HG02973 (cell line): ENCODE measurements around the gene ELOVL3.
"Not testable (repeated sequence)": the region's sequence is repeated elsewhere in the genome, so short reads cannot be mapped to it uniquely, and the experiment has no call there.

Experiments
- ATAC-seq: cut with Tn5 transposase; IDR thresholded peaks from one replicate; pipeline ENCODE4 v1.9.1; 2021; ENCODE audit warnings: moderate library complexity; ENCODE audit not compliant: unreplicated experiment

Gene ELOVL3, protein sequence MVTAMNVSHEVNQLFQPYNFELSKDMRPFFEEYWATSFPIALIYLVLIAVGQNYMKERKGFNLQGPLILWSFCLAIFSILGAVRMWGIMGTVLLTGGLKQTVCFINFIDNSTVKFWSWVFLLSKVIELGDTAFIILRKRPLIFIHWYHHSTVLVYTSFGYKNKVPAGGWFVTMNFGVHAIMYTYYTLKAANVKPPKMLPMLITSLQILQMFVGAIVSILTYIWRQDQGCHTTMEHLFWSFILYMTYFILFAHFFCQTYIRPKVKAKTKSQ

DNA sequence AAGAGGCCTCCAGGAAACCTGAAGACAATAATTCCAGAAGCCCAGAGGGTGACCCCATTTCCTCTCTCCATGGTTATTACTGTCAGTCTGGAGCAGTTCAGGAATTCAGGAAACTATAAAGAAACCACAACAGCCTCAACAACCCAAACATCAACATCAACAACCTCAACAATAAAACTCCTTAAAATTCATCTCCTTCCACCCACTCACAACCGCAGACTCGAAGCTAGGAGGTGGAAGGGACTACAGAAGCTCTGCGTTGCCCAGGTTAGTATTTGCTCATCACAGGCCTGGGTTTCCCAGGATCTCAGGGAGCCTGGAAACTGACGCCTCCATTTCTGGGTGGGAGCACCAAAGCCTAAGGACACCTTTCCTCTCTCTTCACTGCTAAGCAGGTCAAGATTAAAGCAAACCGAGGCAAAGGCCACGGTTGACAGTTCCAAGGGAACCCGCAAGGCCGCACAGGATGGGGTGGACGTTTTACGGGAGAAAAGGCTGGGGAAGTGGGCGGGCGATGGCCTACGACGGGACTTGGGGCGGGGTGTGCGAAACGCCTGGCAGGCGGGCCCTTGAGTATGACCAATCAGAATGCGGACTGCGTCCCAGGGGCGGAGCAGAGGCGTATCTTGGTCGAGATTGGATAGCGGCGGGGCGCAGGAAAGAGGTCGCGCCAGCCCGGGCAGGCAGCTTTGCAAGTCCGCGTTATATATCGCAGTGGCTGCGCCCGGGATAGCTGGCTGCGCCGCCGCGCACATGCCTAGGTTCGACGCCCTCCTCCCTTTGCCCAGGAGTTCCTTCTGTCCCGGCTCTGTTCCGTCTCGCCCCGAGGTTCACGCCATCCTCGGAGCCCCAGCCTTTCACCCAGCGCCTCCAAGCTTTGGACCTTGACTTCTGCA is at the start of gene ELOVL3:
TSS of gene ELOVL3 (plus strand) at position 654 of the 896 bp plus-strand sequence. CDS start 250 bp downstream, outside the sequence.
- ATAC-seq = peak; percentile 85

DNA sequence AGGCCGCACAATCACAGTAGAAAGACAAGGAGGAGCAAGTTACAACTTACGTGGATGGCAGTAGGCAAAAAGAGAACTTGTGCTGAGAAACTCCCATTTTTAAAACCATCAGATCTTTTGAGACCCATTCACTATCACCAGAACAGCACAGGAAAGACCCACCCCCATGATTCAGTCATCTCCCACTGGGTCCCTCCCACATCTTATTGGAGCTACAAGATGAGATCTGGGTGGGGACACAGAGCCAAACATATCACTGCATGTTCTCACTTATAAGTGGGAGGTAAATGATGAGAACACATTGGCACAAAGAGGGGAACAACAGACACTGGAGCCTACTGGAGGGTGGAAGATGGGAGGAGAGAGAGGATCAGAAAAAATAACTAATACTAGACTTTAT is 41.5 kb upstream of the ELOVL3 start:
- no peak for ATAC-seq

DNA sequence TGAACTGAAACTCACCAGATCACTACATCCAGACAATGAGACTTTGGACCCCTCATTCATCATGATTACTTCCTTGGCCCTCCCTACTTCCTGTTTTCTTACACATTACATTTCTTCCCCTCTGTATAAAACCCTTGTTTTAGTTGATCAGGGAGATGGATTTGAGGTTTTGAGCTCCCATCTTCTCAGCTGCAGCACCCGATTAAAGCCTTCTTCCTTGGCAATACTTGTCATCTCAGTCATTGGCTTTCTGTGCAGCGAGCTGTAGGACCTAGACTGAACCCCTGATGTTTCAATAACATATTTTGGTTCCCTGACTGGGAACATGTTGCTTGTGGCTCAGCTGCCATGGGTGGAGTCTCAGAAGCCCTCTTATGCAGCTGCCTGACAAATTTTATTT is 40.8 kb upstream of the ELOVL3 start:
- no peak for ATAC-seq

DNA sequence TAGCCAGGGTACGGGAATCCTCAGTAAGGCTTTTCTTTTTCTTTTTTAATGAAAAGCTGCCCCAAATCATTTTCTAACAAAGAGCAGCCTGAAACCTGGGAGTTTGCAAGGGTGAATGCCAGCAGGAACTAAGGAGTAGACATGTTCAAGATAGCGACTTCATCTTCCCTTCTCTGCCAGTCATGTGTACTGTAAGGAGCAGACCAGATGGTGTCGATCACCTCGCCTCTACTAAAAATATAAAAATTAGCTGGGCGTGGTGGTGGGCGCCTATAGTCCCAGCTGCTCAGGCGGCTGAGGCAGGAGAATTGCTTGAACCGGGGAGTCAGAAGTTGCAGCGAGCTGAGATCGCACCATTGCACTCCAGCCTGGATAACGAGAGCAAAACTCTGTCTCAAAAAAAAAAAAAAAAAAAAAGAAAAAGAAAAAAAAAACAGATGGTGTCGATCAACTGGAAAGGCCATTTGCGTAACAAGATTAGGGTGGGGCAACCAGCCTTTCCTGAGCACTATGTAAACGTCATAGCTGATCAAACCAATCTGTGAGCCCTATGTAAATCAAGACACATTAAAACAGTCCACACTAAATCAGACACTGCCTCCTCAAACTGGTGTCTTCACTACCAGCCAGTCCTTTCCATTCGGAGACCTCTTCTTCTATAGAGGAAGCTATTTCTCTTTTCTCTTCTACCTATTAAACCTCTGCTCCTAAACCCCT is 40.1 kb upstream of the ELOVL3 start:
- no peak for ATAC-seq

DNA sequence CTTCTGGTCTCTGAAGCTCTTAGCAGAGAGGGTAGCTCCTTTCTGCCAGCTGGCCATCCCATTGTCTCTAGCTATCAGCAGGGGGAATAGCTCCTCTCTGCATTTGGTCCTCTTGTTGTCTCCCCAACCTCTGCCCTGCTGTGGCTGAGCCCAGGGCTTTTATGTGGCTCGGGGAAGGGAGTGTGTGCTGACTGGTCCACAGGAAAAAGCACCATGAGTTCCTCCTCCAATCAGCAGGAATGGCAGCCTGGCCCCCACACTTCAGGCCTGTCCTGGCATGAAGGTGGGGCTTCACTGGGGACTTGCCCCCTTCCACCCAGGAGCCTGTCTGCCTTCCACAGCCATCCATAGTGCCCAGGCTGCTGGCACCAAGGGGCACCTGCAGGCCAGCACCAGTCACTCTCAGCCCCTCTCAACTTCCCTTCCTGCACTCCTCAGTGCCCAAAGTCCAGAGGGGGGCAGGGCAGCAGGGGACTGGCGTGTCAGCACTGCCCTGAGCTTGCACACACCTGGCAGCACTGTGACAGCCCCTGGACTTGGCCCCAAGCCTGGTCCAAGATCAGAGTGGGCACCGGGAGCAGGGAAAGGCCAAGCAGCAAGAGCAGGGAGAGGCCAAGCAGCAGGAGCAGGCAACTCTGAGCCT is 37.7 kb upstream of the ELOVL3 start:
- no peak for ATAC-seq

DNA sequence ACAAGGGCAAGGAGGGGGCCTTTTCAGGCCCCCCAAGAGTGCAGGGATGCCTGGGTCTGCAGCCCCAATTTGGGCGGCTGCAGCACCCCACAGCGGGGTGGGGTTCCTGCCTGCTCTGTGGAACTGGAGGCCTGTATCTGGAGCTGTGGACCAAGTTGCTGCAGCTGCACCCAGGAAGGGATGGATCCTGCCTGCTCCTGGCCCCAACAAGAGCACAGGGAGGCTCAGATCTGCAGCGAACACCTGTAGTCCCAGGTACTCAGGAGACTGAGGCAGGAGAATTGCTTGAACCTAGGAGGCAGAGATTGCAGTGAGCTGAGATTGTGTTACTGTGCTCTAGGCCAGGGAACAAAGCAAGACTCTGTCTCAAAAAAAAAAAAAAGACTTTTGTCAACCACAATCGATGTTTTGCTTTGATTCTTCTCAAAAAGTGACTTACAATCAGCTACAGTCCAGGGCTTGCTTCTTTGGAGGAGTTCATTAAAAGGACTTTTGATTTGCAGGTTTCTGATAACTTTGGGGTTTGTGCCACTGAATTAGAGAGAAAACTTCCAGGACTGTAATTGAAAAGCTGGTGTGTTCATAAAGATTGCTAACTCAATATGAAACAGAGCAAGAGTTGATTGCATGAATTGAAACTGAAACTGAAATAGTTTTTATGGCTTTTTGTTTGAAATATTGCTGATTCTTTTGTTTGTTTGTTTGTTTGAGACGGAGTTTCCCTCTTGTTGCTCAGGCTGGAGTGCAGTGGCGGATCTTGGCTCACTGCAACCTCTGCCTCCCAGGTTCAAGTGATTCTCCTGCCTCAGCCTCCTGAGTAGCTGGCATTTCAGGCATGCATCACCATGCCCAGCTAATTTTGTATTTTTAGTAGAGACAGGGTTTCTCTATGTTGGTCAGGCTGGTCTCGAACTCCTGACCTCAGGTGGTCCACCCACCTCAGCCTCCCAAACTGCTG is 36.9 kb upstream of the ELOVL3 start:
- ATAC-seq = peak; percentile 53

DNA sequence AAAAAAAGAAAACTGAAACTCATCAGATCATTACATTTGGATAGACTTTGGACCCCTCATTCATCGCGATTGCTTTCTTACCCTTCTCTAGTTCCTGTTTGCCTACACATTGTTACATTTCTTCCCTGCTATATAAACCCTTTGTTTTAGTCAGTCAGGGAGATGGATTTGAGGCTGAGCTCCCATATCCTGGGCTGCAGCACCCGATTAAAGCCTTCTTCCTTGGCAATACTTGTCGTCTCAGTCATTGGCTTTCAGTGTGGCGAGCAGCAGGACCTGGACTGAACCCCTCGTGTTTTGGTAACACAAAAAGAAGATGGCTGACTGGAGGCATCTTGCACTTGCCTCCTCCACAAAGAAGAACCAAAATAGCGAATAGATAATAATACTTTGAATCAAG is 34.1 kb upstream of the ELOVL3 start:
- ATAC-seq = no peak

DNA sequence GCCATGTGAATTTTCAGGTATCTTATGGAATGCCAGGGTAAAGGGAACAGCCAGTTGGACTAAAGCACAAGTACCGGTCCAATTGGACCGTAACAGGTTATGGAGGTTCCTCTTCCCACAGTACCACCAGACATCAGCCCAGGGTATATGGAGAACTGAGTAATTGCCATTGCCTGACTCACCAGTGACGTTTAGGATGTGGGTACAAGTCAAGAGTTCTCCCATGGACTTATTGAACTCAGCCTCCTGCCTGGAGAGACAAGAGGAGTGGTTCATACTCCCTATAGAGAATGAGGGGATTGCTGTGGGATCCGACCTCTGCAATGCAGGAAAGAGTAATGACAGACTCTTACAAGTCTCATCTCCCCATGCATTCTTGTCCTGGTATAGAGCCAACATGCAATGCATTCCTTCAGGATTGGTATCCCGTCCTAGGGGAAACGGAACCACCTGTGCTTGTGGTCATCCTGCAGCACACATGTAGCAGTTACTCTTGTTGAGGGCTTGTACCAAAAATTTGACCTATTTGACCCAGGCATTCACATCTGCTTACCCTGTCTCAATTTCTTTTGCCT is 30.7 kb upstream of the ELOVL3 start:
- no peak for ATAC-seq

DNA sequence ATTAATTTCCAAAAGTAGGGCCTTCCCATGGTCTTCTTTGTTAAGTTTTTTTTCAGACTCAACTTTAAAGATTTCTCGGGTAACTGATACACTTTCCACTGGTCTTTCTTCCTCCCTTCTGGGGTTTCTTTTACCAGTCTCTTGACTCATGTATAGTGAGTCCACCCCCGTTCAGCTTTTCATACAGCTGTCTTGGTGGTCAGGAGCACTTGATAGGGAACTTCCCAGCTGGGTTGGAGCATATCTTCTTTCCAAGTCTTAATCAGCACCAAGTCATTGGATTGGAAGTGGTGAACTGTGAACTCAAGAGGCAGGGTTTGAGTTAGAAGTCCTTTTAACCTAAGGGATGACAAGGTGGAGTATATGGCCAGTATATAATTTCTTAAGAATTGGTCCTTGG is 29.2 kb upstream of the ELOVL3 start:
- no peak for ATAC-seq

DNA sequence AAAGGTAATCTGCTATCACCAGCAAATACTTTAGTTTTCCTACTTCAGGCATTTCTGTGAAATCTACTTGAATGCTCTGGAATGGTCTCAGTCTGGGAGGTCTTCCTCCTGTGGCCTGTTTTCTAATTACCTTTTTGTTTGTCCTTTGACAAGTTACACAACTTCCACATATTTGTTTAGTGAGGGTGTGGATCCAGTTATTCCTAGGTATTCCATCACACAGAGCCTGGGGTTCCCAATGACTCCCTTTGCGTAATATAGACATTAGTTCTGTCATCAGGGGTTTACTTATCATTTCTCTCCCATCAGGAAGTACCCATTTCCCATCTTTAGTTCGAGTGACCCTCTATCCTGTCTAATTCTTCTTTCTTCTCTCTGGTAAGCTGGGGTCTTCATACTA is 28.1 kb upstream of the ELOVL3 start:
- ATAC-seq = no peak

DNA sequence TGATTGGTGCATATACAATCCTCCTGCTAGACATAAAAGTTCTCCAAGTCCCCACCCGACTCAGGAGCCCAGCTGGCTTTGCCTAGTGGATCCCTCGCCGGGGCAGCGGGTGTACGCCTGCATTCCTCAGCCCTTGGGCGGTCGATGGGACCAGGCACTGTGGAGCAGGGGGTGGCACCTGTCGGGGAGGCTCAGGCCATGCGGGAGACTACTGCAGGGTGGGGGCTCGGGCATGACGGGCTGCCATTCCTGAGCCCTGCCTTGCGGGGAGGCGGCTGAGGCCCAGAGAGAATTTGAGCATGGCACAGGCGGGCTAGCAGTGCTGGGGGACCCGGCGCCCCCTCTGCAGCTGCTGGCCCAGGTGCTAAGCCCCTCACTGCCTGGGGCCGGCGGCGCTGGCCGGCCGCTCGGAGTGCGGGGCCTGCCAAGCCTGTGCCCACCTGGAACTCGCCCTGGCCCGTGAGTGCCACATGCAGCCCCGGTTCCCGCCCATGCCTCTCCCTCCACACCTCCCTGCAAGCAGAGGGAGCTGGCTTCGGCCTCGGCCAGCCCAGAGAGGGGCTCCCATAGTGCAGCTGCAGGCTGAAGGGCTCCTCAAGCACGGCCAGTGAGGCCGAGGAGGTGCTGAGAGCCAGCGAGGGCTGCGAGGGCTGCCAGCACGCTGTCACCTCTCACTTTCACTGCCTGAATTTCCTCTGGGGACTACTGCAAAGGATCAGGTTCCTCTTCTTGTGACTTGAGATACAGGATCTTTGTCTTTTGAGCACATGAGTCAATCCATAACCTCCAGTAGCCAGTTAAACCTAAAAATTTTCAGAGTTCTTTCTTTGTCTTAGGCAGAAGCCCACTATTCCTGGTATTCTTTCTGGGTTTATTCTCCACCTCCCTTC is 25.1 kb upstream of the ELOVL3 start:
- no peak for ATAC-seq

DNA sequence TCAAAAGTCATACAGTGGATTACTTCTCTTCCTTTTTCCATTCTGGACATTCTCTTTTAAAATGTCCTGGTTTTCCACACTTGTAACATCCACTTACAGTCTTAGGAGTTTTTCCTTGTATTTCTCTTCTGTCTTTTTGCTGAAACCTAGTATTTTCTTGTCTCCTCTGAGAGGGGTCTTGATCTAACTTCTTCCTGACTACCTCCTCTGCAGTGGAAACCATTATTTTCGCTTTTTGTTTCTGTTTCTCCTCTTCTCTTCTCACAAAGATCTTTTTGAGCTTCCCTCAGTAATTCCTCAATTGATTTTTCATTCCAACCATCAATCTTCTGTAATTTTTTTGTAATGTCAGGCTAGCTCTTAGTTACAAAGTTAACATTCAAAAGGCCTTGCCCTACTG is 23.7 kb upstream of the ELOVL3 start:
- ATAC-seq = no peak

DNA sequence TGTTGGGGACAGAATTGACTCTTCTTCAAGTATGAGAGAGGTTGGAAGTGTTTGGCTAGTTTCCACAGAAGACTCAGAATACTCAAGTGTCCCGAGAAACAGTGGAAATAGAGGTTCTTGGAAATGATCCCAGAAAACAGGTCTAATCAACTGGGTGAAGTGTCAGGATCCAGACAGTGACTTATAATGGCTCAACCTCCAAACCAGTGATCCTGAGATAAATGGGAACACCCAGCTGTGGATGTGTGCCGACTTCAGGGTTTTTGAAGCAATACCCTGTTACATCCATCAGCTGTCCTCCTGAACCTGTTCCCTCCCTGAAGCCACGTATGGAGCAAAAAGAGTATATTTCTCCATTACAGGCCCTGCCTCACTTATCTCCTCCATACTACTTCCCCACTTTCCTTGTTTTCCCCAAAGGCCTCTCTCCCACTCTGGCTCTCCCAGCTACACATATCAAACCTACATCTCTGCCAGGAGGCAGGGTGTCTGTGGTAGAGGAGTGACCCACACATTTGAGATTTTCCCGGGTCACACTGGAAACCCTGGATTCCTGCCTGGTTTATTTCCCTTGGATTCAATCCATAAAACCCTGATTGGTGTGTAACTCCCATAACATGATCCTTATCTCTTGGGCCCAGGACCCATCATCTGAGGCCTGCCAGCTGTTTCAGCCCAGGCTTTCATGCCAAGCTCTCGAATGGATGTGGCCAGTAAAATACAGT is 17.6 kb upstream of the ELOVL3 start:
- ATAC-seq = no peak

DNA sequence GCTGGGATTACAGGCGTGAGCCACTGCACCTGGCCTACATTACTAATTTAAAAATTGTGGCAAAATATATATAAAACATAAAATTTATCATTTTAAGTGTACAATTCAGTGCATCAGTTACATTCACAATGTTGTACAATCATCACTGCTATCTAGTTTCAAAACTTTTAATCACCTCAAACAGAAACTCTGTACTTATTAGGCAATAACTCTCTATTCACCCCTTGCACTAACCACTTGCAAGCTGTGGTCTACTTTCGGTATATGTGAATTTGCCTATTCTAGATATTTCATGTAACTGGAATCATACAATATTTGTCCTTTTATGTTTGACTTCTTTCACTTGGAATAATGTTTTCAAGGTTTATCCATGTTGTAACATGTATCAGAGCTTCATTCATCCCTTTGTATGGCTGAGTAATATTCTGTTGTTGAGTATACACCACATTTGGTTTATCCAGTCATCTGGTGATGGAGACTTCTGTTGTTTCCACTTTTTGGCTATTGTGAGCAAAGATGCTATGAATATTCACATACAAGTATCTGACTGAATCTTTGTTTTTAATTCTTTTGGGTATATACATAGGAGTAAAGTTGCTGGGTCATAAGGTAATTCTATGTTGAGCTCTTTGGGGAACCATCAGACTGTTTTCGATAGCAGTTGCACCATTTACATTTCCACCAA is 14.3 kb upstream of the ELOVL3 start:
- ATAC-seq = no peak

DNA sequence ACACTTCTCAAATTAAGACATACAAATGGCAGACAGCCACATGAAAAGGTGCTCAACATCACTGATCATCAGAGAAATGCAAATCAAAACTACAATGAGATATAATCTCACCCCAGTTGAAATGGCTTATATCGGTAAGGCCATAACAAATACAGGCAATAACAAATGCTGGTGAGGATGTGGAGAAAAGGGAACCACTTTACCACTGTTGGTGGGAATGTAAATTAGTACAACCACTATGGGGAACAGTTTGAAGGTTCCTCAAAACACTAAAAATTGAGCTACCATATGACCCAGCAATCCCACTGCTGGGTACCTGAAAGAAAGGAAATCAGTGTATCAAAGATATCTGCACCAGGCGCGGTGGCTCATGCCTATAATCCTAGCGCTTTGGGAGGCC is 12.5 kb upstream of the ELOVL3 start:
- ATAC-seq = not testable (repeated sequence)

DNA sequence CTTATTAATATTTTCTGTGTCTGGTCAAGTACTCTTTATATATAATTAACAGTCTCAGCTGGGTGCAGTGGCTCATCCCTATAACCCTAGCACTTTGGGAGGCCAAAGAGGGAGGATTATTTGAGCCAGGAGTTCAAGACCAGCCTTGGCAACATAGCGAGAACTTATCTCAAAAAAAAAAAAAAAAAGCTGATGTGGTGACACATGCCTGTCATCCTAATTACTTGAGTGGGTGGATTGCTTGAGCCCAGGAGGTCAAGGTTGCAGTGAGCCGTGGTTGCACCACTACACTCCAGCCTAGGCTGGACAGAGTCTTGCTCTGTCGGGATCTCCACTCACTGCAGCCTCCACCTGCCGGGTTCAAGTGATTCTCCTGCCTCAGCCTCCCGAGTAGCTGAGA is 6.7 kb upstream of the ELOVL3 start:
- no peak for ATAC-seq

DNA sequence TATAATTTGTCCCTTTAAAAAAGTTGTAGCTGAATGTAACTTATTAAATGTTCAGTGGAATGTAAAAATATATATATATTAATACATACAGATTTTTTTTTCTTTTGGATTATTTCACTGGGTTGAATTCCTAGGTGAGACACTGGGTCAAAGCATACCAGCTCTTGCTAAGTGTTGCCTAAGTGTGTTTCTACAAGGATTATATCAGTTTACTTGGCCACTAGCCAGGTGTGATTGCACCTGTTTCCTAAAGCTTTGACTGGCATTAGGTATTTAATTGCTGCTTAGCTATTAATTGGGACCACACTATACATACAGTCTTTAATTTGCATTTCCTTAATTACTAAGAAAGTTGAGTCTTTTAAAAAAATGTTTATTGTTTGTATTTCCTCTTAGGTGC is 5.5 kb upstream of the ELOVL3 start:
- ATAC-seq = no peak
